ENCODE data around the gene SGSM2.

Gene SGSM2

DNA sequence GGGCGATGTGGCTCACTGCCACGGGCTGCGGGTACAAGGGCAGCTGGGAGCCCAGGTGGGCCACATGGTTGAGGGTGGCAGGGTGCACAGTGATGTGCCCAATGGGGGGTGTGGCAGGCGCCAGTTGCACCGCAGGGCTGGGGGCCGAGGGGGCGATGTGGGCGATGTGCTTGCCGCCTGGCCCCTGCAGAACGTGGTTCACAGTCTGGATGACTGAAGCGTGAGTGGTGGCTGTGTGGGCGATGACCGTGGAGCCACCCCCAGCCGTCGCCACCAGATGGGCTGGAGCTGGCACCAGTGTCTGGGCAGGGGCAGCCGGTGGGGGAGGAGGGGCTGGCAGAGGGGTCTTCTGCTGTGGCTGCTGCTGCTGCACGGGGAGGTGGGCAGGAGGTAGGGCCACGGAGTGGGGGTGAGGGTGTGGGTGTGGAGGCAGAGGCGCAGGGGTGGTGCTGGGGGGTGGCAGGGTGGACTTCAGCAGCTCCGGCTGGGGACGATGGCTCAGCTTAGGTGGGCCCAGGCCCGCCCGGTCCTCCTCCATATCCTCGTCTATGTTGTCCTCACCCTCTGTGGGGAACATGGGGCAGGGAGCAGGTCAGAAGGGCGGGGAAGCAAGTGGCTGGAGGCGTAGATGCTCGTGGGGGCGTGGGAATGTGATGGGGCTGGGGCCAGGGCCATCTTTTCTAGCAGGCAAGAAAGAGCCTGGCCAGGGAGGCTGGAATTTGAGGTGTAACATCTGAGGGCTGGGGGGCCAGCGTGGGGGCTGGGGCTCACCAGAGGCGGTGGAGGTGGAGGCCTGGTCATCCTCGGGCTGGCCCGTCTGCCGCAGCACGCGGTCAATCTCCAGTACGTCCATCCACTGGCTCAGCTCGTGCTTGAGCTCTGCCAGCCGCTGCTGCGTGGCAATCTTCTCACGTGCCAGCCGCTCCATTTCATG lies 50.1 kb downstream of the SGSM2 start:
- no peak for DNase-seq

DNA sequence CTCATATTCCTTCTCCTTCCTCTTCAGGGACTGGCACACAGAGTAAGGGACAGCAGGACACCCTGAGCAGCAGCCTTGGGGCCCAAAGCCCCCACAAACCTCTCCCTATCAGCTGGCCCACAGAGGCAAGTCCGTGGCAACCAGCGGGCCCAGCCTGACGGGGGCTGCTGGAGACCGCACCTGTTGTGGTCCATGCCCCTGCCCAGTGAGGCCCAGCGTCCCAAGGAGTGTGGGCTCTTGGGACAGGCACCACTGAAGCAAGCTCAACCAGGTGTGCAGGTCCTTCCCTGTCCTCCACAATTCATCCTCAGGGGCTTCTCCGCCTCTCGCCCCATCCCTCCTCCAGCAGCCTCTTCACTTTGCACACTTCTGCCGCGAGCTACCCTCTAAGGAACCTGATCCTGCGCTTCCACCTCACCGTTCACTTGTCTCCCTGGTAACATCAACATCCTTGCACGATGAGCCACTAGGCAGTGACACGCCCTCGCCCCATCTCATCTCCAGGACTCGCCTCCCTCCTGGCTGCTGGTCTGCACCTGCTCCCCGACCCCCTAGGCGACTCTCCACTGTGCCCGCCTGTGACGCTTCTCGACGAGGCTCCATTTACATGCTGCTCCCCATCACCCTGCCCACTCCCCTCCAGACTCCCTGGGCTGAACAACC lies 50.9 kb downstream of the SGSM2 start:
- DNase-seq: no peak

DNA sequence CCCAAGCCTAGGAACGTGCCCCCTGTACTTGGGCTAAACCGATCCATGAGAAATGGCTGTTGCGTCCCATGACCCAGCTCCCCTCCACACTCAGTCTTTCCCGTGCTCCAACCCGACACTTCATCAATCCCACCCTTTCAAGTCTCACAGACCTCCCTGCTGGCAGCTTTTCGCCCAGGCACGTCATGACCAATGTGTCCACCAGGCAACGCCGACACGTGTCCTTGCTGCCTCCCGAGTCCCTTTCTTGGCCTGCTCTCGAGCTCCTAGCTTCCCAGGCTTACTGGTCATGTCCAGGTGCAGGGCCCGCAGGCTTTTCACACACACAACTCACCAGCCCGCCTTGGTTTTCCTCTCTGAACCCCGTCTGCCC lies 51.4 kb downstream of the SGSM2 start:
- DNase-seq: no peak

DNA sequence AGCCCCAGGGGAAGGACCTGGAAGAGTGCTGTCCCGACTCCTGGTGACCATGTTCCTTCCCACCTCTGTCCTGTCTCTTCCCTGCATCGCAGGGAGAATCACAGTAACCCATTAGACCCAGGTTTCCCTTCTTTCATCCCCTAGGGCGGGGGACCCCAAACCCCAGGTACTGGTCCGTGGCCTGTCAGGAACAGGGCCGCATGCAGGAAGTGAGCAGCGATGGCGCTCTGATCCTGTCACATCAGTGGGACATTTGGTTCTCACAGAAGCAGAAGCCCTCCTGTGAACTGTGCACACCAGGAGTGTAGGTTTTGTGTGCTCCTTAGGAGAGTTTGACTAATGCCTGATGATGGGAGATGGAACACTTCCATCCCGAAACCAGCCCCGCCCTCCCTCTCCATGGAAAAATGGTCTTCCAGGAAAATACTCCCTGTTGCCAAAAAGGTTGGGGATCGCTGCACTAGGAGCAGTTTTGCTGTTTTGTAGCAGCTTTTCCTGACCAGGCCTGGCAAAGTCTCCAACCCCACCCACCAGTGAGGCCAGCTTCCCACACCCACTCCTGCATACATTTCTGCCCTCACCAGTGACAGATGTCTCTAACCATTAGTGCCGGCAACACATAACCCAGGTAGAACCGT lies 53.0 kb downstream of the SGSM2 start:
- DNase-seq: no peak

DNA sequence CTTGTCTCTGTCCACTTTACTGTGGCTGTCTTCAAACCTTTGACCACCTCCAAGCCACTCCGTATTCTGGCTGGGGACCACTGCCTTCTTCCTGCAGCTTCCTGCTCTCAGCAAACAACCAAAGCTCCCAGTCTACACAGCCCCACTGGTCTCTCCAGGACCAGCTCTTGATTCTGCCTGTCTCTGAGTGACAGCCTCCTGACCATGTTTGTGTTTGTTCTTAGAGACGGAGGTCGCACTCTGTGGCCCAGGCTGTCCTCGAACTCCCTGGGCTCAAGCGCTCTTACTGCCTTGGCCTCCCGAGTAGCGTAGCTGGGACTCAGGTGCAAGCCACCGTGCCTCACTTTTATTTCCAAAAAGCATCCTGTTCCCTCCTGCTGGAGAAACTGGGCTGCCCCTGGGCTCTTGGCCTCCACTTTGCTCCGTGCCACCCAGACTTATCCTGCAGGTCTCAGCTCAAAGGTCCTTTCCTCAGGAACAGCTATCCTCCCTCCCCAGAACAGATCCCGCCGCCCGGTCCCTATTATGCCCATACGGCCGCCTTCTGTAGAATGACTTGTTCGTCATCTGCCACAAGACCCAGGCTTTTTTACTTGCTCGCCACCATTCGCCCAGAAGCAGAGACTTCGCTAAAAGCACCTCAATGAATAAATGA lies 54.4 kb downstream of the SGSM2 start:
- DNase-seq: no peak

DNA sequence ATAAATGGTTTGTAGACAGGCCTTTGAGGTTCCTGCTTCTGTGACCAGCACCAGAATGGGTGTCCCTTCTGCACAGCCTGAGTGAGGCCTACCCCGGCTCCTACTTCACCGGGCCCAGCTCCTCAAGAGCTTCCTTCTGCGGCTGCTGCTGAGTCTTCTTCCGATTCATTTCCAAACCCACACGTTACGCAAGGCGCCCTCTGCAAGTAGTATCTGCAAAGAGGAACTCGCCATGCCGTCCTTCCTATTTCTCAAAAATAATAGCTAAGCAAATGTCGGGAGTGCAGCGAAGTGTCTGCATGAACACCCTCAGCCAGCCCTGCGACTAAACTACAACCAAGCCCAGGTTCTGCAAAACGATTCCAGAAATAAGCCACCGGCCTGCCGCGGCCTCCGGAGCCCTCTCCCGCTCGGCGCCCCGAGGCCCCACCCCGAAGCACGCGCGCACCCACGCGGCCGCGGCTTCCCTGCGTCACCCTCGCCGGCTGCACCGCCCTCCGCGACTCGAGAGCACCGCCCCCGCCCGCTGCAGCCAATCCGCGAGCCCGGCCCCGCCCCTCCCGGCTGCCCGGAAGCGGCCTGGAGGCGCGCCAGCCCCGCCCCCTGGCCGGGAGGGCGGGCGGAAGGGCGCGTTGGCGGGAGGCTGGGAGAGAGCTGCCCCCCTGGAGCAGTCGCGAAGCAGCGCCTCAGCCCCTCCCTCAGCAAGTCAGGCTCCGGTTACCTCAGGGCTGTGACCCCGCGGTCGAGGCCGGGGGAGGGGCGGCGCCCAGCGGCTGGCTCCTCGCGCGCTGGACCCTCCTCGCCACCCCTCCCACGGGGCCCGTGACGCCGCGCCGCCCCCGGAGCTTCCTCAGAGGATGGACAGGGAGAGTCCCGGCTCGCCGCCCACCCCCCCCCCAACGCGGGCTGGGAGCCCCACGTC lies 55.2 kb downstream of the SGSM2 start:
- peak; percentile 96 for DNase-seq

DNA sequence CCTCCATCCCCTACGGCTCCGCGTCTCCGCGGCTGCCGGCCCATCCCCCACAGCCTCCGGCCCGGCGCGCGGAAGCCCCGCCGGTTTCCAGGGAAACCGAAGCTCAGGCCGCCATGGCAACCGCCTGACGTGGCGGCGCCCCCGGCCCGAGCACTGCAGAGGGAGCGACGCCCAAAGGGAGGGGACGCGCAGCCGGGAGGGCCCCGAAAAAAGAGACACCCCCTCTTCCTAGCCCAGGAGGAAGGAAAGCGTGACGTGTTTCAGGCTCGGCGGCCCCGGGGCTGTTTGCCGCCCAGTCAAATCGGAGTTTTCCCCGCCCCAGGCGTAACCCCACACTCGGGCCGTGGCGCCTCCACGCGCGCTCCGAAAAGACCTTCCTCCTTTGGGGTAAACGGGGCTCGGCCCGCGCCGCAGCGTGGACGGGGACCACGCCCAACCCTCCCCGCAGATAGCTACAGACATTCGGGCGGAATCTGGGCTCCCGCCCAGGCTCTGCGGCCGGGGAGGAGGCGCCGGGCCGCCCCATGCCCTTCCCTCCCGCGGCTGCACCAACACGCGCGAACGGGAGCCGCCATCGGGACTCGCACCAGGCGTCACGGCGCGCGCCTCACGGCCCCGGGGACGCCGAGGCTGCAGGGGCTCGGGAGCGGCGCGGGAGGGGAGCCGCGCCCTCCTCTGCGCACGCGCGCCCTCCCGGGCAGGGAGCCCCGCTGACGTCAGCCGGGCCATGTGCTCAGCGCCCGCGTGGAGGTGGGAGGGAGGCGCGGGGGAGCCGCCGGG lies 56.1 kb downstream of the SGSM2 start:
- peak; percentile 94 for DNase-seq

DNA sequence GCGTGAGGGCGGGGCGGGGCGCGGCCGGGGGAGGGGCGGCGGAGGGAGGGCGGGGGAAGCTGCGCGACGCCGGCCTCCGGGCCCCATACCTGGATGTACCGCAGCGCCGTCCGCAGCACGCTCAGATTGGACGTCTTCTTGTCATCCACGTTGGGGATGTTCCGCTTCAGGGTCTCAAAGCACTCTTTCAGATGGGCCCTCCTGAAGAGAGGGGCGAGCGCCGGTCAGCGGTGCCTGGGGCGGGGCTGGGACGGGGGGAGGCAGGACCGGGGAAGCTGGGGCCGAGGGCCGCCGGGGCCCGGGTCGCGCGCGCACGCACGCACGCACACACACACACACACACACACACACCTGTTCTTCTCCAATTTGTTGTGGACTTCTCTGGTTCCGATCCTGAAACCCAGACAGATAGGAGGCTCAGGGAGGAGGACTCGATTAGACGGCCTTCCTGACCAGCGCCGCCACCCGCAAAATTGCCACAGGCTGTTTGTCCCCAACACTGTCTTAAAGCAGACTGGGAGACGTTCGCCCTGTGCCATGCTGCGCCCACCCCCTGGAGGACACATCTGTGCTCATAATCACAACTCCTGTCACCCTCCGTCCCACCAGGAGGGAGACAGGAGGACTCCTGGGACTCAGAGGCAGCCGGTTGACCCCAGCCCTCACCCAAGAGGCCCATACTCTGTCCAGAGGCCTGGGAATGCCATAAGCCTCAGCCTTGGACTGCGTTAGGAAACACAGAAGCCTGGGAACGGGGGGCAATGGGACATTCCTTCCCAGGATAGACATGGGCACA lies 56.9 kb downstream of the SGSM2 start:
- no peak for DNase-seq

DNA sequence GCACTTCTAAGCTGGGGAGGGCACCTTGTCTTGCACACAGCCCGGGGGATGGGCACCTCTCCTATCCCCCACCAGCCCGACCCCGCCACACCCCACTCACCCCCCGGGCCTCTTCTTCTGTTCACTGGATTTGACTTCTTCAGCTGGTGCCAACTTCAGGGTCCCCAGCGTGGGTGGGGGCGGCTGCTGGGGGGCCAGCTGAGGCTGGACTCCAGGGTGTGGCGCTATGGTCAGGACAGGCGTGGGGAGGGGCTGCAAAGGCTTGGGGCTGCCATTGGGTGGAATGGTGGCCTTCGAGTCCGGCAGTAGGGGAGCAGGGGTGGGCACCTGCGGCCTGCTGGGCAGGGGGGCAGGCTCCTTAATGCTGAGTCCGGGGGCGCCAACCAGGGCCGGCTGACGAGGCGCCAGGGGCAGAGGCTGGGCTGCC lies 57.5 kb downstream of the SGSM2 start:
- no peak for DNase-seq

DNA sequence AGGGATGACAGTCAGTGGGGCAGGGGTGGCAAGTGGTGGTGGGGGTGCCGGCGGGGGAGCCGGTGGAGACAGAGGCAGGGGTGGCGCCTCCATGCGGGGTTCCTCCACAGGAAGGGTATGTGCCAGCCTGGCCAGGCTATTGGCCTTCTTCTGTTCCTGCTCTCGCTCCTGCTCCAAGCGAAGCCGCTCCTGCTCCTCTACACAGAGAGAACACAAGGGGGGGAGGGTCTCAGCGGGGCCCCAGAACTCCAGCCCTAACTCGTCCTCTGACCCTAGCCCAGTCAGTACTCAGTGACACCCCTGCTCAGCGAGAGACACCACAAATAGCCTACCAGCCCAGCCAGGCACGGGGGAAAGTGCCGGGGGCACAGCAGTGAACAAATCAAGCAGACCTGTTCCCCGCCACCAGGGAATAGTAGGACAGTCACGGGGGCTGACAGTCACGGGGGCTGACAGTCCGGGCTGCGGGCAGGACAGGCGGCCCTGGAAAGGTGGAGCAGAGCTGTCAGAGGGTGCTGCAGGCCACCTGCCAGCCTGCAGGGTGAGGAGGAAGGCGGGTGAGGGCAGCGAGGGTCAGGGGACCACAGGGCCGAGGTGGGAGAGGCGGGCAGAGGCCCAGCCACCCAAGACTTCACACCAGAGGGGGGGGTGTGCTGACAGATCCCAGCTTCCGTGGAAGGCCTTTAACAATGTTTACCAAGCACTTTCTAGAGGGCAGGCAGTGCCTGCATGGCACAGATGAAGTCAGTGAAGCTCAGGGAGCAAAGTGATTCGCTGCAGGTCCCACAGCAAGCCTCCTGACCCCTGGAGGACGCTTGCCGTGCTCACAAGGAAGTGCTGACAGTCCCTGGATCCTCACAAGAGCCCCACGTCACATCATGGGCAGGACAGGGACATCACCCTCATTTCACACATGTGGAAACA lies 58.2 kb downstream of the SGSM2 start:
- no peak for DNase-seq

DNA sequence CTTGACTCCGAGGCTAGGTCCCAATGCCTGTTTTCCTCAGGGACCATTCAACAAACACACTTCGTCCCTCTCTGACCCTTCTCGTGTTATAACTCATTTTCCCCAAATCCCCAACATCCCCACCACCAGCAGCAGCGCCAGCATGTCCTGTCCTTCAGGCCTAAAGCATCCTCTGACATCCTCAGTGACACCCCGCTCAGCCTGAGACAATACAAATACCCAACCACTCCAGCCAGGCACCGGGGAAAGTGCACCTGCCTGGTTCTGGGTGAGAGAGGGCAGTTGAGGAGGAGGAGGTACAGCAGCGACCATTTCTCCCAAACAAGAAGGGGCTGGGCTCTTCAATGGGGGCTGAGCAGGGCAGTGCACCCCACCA lies 58.9 kb downstream of the SGSM2 start:
- DNase-seq: no peak

DNA sequence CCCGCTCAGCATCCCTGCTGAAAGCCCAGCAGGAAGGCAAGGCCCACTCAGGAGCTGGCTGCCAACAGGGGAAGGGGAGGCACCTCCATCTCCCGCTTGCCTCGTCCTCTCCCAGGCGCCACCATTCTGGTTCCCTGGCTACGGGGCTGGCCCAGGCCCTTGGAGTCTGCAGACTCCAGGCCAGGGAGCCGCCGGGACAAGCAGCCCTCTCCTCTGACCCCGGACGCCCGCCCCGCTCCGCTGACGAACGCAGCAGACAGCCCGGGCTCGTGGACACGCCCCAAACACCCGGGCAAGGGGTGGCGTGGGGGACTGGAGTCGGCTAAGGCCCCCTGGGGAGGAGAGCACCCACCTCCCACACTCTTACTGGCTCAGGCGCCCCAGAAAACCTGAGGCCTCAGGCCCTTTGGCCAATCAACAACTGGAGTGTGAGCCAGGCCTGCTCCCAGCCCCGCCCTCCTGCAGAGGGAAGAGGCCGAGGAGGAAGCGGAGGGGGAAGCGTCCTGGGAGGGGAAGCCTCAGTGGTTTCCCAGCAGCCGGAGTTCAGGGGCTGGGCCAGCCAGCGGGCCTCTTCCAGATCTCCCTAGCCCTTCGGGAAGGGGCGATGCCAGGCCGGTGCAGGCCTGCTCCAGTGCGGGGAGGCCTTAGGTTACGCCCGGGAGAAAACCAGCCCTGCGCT lies 59.4 kb downstream of the SGSM2 start:
- peak; percentile 63 for DNase-seq

DNA sequence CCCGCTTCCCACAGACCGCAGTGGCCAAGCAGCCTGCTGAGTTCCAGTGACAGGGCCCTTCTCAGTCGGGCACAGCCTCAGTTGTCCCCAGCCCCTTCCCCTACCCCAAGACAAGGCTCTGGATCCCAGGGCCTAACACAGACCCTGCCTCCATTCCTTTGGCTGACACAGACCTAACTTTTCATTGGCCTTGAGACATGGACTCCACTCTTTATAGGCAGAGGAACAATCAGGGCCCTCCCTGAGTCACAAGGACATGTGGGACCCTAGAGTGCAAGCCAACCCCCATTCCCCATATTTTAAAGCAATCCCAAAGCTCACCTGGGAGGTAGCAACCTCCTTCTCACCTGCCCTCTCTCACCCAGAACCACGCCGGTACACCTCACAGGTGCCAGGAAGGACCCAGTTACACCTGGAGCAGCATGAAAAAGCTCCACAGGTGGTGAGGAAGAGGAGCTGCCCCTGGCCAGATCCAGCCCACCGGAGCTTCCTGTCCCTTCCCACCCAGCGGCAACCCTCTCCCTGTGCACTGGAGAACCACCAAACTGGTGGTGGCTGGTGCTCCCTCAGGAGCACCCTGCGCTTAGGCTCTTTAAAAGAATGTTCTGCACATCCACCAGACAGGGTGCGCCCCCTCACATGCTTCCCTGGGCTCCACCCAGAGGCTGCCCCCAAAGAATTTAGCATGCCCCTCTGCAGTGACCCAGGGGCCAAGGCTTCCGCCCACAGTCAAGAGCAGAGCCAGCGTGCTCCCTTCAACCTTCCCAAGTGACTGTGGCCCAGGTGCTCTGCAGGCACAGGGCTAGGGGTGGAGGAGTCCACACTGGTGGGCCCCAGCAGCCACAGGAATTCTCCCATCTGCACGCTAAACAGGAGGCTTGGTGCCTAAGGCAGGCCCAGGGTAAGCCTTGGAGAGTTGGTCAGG lies 60.2 kb downstream of the SGSM2 start:
- no peak for DNase-seq

DNA sequence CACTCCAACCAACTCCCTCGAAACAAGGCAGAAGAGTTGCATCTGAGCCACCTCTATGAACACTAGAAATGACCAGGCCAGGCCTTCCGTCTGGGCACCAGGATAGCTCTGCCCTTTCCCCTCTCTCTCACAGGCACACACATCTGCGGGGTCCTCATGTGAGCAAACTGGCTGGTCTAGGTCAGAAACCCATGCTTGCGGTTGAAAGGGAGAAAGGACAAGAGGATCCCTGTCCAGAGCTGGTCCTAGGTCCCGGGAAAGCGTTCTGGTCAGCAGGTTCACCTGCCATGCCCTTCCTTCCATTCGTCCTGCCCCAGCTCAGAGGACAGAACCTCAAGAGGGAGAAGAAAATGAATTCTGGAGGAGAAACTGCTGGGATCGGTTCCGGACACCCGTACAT lies 60.9 kb downstream of the SGSM2 start:
- no peak for DNase-seq

DNA sequence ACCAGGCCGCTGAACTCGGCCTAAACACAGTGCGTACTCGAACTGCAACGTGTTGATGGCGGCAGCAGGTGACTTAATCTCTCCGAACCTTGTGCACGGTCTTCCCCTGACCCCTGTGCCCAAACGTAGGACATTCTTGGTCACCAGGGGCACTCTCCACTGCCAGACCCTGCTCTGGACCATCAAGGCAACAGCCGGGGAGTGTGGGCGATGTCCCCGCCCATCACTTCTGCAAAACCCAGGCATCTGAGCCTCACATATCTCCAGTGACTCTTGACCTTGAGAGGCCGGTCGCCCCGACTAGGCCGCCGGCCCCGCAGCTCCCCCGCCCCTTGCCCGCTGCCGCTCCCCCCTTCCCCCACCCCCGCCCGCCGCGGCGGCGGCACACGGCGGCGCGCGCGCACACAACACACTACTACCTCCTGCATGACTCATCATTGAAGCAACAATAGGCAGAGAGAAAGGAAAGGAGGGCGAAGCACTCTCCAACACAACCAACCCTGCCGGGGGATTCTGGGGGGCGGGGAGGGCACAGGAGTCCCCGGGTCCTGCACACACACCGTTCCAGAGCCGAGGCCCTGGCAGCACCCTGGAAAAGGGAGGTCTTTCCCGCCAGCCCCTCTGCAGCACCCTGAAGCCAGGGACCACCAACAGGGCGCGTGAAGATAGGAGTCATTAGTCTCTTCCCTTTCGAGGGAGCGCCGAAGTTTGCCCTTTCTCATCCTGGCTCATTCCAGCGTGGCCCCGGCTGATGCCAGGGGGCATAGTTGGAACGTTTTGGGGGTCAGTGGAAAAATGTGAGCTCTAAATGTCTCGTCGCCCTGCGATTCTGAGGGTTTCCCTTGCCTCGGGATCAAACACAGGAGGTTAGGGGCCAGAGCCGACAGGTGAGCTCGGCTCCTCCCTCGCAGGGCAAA lies 61.6 kb downstream of the SGSM2 start:
- peak; percentile 75 for DNase-seq
